ENCODE measurements around the gene MRPL55.
A peak's percentile ranks its signal among the peaks of the same experiment; 100 is the strongest.

Gene MRPL55

DNA sequence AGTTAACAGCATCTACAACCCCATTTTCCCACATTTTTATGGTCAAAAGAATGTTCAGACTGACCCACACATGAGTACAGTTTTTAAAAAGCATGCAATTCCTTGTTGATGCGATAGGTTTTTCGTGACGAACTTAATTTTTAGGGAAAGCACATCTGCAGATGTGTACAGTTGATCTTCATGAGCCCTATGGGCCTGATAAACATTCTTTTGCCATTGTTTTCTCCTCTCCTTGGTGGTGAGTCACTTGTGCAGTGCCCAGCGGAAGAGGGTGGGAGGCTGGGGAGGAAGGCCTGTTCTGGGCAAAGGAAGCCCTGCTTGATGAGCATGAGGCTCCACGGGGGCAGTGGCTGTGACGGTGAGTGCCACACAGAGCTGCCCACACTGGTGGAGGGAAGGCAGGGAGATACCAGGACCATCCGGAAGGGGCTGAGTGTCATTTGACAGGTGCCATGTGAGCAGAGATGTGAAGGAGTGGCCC is 21.3 kb downstream of the MRPL55 start:
- Histone ChIP-seq H3K27ac (peak overlapping the region; percentile 21 to 72), H3K4me3 (peak overlapping the region; percentile 59)
- TF ChIP-seq, protein P1, sequence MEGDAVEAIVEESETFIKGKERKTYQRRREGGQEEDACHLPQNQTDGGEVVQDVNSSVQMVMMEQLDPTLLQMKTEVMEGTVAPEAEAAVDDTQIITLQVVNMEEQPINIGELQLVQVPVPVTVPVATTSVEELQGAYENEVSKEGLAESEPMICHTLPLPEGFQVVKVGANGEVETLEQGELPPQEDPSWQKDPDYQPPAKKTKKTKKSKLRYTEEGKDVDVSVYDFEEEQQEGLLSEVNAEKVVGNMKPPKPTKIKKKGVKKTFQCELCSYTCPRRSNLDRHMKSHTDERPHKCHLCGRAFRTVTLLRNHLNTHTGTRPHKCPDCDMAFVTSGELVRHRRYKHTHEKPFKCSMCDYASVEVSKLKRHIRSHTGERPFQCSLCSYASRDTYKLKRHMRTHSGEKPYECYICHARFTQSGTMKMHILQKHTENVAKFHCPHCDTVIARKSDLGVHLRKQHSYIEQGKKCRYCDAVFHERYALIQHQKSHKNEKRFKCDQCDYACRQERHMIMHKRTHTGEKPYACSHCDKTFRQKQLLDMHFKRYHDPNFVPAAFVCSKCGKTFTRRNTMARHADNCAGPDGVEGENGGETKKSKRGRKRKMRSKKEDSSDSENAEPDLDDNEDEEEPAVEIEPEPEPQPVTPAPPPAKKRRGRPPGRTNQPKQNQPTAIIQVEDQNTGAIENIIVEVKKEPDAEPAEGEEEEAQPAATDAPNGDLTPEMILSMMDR (IDR thresholded peaks at IDR 0.05), result no peak
- no peak for DNase-seq (ENCODE audit: low spot score)

DNA sequence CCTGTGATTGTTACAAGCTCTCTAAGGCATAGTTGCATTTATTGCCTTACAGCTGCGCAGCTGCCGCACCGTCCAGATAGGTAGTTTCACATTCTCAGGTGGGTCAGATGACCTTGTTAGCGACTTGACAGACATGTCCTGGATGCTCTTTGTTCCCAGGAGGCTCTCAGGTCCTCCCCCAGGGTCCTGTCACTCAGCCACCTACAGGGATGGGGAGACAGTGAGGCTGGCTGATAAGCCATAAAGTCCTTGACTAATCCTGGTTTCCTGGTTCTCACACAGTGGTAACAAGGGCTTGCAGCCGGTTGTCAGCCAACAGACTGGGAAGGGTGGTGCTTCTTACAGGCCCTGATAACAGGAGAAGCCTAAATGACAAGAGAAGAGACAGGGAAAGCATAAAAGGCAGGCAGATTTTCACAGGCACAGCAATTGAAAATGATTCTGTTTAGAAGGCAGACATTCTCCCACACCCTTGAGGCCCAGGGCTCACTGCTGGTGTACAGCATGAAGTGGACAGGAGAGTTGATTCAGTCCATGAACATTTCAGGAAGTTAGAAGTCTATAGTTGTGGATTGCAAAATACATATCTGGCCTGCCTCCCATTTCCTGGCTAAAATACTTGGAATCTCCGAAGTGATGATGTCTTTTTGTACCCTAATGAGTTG is 23.7 kb downstream of the MRPL55 start:
- Histone ChIP-seq H3K4me3 (peak overlapping the region; percentile 85), H3K27ac (peak overlapping the region; percentile 97 to 99)
- no peak for DNase-seq (ENCODE audit: low spot score)
- TF ChIP-seq, protein P1 (IDR thresholded peaks at IDR 0.05), result no peak

DNA sequence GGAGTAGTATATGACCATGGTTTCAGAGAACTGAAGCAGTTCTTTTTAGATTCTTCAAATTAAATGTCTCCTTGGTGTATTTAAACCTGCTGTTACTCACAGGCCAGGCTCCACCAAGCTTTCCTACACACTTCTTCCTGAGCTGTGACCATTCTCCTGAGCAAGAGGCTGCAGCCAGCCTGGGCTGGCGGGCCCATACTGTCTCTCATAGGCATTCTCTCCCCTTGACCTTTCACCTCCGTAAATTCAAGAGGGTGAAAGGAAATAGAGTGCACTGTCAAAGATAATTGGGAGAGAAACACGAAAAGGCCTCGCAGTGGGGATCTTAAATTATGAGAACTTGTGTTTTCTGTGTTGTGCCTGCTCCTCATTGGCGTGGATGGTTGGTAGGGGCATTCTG is 24.3 kb downstream of the MRPL55 start:
- TF ChIP-seq, protein P1 (IDR thresholded peaks at IDR 0.05), result no peak
- no peak for DNase-seq (ENCODE audit: low spot score)
- peak overlapping the region; percentile 97 to 99 for H3K27ac ChIP-seq
- peak overlapping the region; percentile 85 for H3K4me3 ChIP-seq

DNA sequence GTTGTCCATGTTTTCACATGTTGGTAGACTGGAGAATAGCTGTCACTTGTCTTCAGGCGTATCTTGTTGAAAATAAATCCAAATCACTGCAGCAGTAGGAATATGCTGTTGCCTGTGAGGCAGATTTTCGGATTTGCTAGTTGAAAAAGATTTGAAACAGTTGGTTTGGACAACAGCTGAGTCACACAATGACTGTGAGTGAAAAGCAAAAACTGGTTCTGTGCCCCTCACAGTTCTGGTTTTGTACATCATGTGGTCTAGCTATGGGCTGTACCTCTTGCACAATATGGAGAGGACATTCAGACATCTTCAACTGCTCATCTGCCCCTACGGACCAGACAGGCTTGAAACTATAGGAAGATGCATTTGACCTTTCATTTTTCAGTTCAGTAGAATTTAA is 24.8 kb downstream of the MRPL55 start:
- Histone ChIP-seq H3K4me3 (peak overlapping the region; percentile 85), H3K27ac (peak overlapping the region; percentile 97 to 99)
- no peak for DNase-seq (ENCODE audit: low spot score)
- TF ChIP-seq, protein P1 (IDR thresholded peaks at IDR 0.05), result no peak

DNA sequence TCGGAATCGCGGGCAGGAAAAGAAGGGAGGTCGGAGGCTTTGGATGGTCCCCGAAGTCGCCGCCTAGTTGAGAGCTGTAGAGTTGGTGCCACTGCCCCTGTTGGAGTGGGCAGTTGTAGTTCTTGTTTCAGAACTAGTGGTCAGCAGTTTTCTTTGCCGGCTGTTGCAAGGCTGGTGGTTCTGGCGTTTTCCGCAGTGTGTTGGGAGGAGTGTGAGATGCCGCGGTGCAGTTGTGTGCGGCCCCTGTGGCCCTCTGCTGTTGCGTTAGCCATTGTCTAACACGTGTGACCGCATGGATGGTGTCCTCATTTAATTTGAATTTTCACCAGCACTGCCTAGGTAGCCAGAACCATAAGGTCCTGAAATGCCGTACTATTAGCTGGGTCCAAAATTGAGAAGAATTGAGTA is 25.2 kb downstream of the MRPL55 start:
- no peak for DNase-seq (ENCODE audit: low spot score)
- TF ChIP-seq, protein P1 (IDR thresholded peaks at IDR 0.05), result no peak
- H3K27ac ChIP-seq, result peak overlapping the region; percentile 97 to 99
- H3K4me3 ChIP-seq, result peak overlapping the region; percentile 85

DNA sequence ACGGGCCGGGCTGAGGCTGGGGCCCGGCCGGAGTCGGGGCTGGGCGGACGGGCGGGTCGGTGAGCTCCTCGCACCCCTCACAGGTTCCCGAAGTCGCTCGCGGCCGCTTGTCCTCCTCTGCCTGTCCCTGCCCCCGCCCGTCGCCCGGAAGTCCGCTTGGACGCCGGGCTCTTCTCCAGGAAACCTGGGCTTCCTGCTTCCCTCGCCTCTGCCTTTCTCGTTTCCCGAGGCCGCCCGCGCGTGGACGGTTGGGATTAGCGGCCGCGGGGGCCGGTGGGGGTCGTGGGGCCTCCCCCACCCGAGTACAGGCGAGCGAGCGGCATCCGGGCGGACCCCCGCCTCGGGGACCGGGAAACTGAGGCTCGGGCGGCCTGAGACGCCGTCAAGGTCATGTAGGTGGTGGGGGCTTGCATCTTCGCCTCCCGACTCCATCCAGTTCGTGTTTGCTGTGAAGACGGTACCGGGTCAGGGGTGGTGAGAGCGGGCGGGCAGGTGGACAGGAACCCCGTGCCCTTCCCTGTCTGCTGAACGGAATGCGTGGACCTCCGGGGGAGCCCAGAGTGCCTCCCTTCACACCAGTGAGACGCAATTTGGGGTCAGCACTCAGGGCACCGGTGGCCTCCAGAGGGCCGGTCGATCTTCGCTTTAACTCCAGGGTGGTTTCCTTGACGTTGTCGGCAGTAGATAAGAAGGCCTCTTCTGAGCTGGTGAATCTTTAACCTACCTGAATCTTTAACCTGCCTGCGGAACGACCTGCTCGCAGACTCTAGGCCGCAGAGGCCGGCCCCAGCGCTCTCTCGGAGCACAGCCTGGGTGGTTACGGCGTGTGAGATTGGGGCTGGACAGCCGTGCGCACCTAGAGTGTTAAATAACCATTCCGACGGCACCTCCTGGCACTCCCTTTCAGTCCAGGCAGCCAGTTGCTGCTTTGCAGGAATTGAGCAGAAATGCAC is 25.9 kb downstream of the MRPL55 start:
- no peak for DNase-seq (ENCODE audit: low spot score)
- TF ChIP-seq, protein P1 (IDR thresholded peaks at IDR 0.05), result no peak
- peak overlapping the region; percentile 97 to 99 for H3K27ac ChIP-seq
- peak overlapping the region; percentile 85 for H3K4me3 ChIP-seq
